Hematopoietic multipotent progenitor cell treated with erythropoietin and hydrocortisone succinate and interleukin-3 and kit ligand, for 17 days (in vitro differentiated cells): ENCODE data around the gene PEMT.

Source experiments
- DNase-seq: peaks from one replicate; pipeline ENCODE4 v3.0.0-alpha.2; 2015; ENCODE audit warnings: low spot score

Gene PEMT

GRCh38 chr17:17605083-17605728 lies 13.7 kb upstream of the PEMT start:
- no peak for DNase-seq

DNA sequence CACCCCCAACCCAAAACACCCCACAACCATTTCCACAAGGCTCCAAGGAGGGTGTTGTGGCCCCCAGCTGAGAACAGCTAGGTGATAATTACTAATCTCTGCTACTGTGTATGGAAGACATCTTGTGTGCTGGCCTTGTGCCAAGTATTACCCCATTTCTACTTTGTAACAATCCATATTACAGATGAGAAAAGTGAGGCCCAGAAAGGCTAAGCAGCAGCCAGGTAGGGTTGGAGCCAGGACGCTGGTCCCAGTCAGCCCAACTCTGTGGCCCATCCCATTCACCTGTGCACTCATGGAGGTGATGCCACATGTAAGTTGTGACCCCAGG lies 12.4 kb upstream of the PEMT start:
- DNase-seq = no peak

- DNase-seq = no peak
Observed at GRCh38 chr17:17603178-17603894, 11.8 kb upstream of the PEMT start.

GRCh38 chr17:17599965-17600364 lies 8.5 kb upstream of the PEMT start:
- DNase-seq = no peak

- DNase-seq = no peak
Observed at GRCh38 chr17:17598003-17598402, 6.5 kb upstream of the PEMT start.

DNA sequence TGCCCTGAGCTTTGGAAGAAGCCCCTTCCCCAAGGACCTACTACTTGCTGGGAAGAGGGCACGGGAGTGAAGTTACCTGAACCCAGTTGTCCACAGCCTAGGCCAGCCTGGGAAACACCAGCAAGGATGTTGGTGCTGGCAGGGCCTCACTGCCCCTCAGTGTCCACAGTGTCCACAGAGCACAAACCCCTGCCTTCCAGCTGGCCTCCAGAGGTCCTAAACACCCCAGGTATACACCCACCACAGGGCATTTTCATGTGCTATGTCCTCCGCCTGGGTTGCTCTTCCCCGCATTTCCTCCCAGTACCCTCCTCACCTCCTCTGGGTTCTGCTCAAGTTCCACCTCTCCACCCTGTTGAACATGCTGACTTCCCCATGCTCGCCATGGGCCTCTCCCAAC lies 4.2 kb upstream of the PEMT start:
- DNase-seq = no peak

- DNase-seq = no peak
Observed at GRCh38 chr17:17593222-17593620, 1.7 kb upstream of the PEMT start.

GRCh38 chr17:17590883-17591354 lies 589 bp downstream of the PEMT start:
- no peak for DNase-seq

- DNase-seq = no peak
Observed at GRCh38 chr17:17590141-17590751, 1.3 kb downstream of the PEMT start.

DNA sequence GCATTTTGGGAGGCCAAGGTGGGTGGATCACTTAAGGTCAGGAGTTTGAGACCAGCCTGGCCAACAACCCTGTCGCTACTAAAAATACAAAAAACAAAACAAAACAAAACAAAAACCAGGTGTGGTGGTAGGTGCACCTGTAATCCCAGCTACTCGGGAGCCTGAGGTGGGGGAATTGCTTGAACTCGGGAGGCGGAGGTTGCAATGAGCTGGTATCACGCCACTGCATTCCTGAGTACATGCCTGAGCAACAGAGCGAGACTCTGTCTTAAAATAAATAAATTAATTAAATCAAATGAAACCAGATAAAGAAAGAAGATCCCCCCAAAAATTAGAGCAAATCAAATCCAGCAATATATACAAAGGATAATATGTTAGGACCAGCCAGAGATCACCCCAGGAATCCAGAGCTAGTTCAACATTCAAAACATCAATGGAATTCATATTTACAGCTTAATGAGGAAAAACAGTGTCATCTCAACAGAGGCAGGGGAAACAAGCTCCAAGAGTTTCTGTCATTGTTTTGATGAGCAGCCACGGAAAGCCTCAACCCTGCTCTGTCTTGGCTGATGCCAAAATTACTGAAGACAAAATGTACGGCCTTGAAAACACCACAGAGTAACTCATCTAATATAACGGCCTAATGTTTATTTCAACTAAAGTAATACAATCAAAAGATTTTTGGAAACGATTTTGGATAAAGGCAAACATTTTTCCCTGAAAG lies 3.7 kb downstream of the PEMT start:
- no peak for DNase-seq

DNA sequence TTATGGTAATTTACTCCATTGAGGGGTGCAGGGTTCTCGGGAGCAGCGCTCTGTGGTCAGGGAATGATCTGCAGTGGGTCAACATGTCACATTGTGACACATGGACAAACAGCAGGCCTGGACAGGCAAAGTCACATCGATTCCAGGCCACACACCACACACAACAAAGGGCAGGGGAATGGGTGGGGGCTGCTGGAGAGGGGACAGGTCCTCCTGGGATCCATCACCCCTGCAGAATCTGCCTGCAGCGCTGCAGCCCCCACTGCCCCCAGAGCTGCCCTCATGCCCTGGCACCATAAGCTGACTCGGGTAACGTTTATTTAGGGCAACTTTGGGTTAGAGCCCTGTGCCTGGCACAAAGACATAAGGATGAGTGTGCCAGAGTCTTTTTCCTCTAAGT lies 9.1 kb downstream of the PEMT start:
- DNase-seq = no peak

DNA sequence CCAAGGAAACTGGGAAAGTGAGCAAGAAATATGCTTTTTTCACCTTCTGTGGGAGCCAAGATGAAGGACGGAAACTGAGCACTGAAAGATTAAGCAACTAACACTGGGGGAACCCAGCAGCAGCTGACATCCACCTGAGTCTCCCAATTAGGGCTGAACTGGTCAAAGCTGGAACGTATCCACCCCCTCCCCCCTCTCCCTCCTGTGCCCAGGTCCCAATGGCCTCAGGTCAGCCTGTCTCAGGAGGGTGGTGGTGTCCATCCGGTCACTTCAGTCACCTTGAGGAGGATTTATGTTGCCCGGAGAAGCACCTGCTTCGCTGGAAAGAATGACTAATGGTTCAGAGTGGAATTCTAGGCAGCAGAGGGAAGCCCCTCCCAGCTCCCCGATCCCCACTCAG lies 10.0 kb downstream of the PEMT start:
- no peak for DNase-seq

DNA sequence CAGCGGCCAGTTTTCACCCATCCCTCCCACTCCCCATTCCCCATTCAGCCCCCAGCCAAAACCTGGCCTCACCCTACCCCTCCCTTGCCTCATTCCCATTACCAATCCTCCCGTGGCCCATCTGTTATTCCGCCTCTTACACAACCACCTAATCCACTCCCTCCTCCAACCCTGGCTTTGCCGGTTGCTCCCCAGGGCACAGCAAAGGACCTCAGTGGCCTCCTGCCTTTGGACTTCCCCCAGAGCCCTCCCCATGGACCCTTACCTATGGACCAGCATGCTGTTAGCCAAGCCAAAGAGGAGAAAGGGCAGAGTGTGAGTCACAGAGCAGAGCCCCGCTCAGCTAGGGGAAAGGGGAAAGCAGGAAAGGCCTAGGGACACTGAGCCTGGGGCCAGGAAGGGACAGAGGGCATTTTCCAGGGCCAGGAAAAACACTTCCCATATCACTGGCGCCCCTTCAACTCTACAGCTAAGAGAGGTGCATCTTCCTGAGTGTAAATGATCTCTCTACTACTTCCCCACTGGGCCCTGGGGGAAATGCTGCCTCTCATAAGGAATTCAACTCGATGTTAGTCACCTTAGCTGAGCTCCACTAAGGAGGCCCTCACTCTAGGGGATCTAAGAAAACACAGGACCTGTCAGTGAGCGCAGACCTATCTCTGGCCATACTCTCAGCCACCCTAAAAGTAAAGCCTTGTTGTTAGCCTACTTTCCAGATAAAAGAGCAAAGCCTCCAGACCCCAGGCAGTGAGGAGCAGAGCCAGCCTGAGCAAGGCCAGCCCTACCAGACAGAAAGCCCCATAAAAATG lies 10.6 kb downstream of the PEMT start:
- no peak for DNase-seq

GRCh38 chr17:17579691-17580090 lies 11.8 kb downstream of the PEMT start:
- no peak for DNase-seq

- DNase-seq = no peak
Observed at GRCh38 chr17:17577373-17577772, 14.1 kb downstream of the PEMT start.

- no peak for DNase-seq
Observed at GRCh38 chr17:17576772-17577234, 14.7 kb downstream of the PEMT start.

DNA sequence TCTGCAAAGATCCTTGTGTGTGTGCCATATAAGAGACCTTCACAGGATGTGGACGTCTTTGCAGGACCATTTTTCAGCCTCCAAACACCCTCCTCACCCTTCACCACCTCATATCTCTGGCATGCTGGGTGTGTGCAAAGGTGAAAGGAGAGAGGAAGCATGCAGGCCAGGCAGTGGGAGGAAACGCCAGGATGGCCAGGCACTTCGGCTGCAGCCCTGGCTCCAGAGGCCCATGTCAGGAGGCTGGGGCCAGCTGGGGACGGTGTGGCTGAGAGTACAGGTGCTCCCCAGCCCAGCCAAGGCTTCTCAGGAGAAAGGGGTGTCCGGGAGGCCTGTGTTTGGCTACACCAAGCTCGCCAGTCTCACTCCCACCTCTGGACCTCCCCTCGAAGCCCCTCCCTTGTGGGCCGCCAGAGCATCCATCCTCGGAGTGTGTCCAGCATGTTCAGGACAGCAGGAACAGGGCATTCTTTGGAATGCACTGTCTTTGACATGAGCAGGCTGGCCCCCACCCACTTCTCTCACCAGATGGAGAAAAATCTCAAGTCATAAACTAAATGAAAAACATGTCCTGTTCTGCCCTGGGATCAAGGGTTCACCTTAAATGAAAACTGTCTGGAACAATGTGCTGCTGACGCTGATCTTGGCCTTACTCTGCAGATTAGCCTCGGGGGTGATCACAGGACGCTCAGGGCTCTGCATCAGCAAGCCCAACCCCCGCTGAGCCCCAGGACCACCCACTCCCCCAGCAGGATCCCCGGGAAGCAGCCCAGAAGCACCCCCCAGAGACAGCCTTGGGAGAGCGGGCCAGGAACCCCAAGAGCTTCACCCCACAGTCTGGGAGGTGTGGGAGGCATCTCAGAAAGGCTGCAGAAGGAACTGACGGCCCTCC lies 15.9 kb downstream of the PEMT start:
- no peak for DNase-seq

- DNase-seq = no peak
Observed at GRCh38 chr17:17573912-17574311, 17.6 kb downstream of the PEMT start.

DNA sequence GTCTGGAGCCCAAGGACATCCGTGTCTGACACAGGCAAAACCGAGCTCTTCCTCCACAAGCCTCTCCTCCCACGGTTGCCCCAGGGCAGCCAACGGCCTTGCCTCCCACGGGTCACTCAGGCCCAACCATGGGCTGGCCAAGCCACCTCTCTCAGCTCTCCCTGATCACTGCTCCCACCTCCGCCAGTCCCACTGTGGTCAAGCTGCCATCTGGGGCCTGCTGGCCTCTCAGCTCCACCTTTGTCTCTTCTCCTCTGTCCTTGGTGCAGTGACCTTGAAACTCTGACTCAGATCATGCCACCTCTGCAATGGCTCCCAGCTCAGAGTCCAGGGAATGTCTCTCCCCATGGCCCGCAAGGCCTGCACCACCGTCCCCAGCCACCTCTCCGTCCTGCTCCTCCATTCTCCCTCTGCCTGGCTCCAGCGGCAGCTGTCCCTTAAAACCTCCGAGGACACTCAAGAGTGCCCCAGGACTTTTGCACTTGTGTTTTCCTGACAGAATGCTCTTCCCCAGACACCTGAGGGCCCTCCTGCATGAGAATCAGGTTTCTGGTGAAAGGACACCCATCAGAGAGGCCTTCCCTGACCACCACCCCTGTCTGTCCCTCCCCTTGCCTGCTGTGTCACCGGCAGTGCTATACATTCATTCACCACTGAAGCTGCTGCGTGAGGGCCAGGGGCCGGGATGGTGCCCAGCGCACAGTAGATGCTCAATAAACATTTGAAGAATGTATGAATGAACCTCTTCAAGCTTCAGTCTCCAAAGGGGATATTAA lies 19.3 kb downstream of the PEMT start:
- no peak for DNase-seq
